GM18951 (cell line): Measurements from ENCODE around the gene ARRB1.

Experiments
- POLR2A ChIP-seq: IDR thresholded peaks from 4 replicates; pipeline ENCODE4 v1.6.1; 2011; ENCODE audit warnings: mild to moderate bottlenecking; ENCODE audit not compliant: insufficient read length, insufficient read depth; ENCODE audit errors: extremely low read depth
- in situ Hi-C: fragments of 300-500 bp; cut with MboI; formaldehyde crosslinking; loops from one replicate; pipeline ENCODE4 v1.12.0; 2022; ENCODE audit warnings: low sequenced_read_pairs, mixed read lengths, inconsistent platforms; ENCODE audit not compliant: unreplicated experiment

Gene ARRB1

GRCh38 chr11:75273411-75274391 lies 77.8 kb downstream of the ARRB1 start:
- in situ Hi-C loops = no loop called here
- TF ChIP-seq POLR2A = no peak

GRCh38 chr11:75272821-75273301 lies 78.6 kb downstream of the ARRB1 start:
- no peak for TF ChIP-seq POLR2A
- in situ Hi-C loops = no loop called here

- in situ Hi-C loops = no loop called here
- no peak for TF ChIP-seq POLR2A
These were observed 79.1 kb downstream of the ARRB1 start for GRCh38 chr11:75272391-75272790.

- in situ Hi-C loops = no loop called here
- TF ChIP-seq POLR2A = no peak
These were observed 79.7 kb downstream of the ARRB1 start for GRCh38 chr11:75271730-75272129.

GRCh38 chr11:75270896-75271418 lies 80.5 kb downstream of the ARRB1 start:
- in situ Hi-C loops = no loop called here
- no peak for TF ChIP-seq POLR2A

GRCh38 chr11:75269896-75270295 lies 81.6 kb downstream of the ARRB1 start:
- in situ Hi-C loops = no loop called here
- TF ChIP-seq POLR2A = no peak

- in situ Hi-C loops = no loop called here
- no peak for TF ChIP-seq POLR2A
These were observed 82.1 kb downstream of the ARRB1 start for GRCh38 chr11:75269367-75269660.

- no peak for TF ChIP-seq POLR2A
- in situ Hi-C loops = no loop called here
These were observed 82.7 kb downstream of the ARRB1 start for GRCh38 chr11:75268626-75269366.

- in situ Hi-C loops = no loop called here
- TF ChIP-seq POLR2A = no peak
These were observed 84.1 kb downstream of the ARRB1 start for GRCh38 chr11:75267171-75267970.

- no peak for TF ChIP-seq POLR2A
- in situ Hi-C loops = no loop called here
These were observed 85.5 kb downstream of the ARRB1 start for GRCh38 chr11:75265851-75266531.

GRCh38 chr11:75264971-75265370 lies 86.5 kb downstream of the ARRB1 start:
- TF ChIP-seq POLR2A = no peak
- in situ Hi-C loops = no loop called here

- no peak for TF ChIP-seq POLR2A
- in situ Hi-C loops = no loop called here
These were observed 87.1 kb downstream of the ARRB1 start for GRCh38 chr11:75264356-75264755.
